CD4-positive, alpha-beta T cell (primary cell): ENCODE data around the gene ACTBL2. TPM values are rescaled to one million over a fixed set of nuclear protein-coding genes. Genes with fewer than 3 reads are reported as not detected.

ENCODE experiments used
- ATAC-seq: fragments of 200-7000 bp; cut with Tn5 transposase; one replicate; pipeline ENCODE4 v1.10.0; 2022; ENCODE audit warnings: mild to moderate bottlenecking; ENCODE audit not compliant: poor library complexity
- CTCF ChIA-PET: fragments of 350-600 bp; sonication (Branson Sonifier 250); formaldehyde crosslinking; loops from one replicate; lab custom pipeline; 2021; ENCODE audit warnings: antibody characterized with exemption, inconsistent platforms; lab: Charles Lee
- POLR2A ChIA-PET: fragments of 350-600 bp; sonication (Branson Sonifier 250); formaldehyde crosslinking; loops from one replicate; lab custom pipeline; 2021; ENCODE audit warnings: antibody characterized with exemption, inconsistent platforms; lab: Charles Lee
- DNase-seq, 14 experiments: peaks; one replicate each; pipeline ENCODE4 v3.0.0-alpha.2; 2013 to 2020; ENCODE audit warnings: mixed read lengths in 2 of 14
- H3K27ac ChIP-seq, 2 donors: one replicate each; pipeline versions ENCODE4 v1.5.1 to v1.7.0; 2013; ENCODE audit warnings: low read length in 2 of 2, low read depth in 1 of 2, mild to moderate bottlenecking in 1 of 2
- H3K27me3 ChIP-seq, 2 experiments: 1 replicate in 1 of 2; 2 replicates in 1 of 2; pipeline versions ENCODE4 v1.6.1 to v1.7.0; 2013; ENCODE audit warnings: low read length in 2 of 2, control low read depth in 1 of 2, mild to moderate bottlenecking in 1 of 2, moderate library complexity in 1 of 2; ENCODE audit not compliant: insufficient read depth in 2 of 2, control insufficient read depth in 1 of 2
- H3K36me3 ChIP-seq: one replicate; pipeline ENCODE4 v1.6.1; 2013; ENCODE audit warnings: low read length, control low read depth; ENCODE audit not compliant: insufficient read depth
- H3K4me1 ChIP-seq: one replicate; pipeline ENCODE4 v1.6.1; 2013; ENCODE audit warnings: low read length, control low read depth; ENCODE audit not compliant: insufficient read depth
- H3K4me3 ChIP-seq: one replicate; pipeline ENCODE4 v1.5.1; 2013; ENCODE audit warnings: mild to moderate bottlenecking, low read length, moderate library complexity
- H3K9me3 ChIP-seq, 2 experiments: 1 replicate in 1 of 2; 2 replicates in 1 of 2; pipeline versions ENCODE4 v1.6.1 to v1.7.0; 2013; ENCODE audit warnings: low read length in 2 of 2, mild to moderate bottlenecking in 2 of 2, control low read depth in 1 of 2, moderate library complexity in 1 of 2; ENCODE audit not compliant: control insufficient read depth in 1 of 2, insufficient read depth in 1 of 2
- H3K27ac Mint-ChIP-seq: one replicate; pipeline ENCODE4 v1.8.0; 2020; ENCODE audit warnings: mixed read lengths
- H3K27me3 Mint-ChIP-seq: one replicate; pipeline ENCODE4 v1.8.0; 2021; ENCODE audit warnings: mixed read lengths
- H3K36me3 Mint-ChIP-seq: one replicate; pipeline ENCODE4 v1.8.0; 2021; ENCODE audit warnings: low read depth, mixed read lengths
- H3K4me1 Mint-ChIP-seq: one replicate; pipeline ENCODE4 v1.8.0; 2021; ENCODE audit warnings: low read depth, mixed read lengths
- H3K4me3 Mint-ChIP-seq: one replicate; pipeline ENCODE4 v1.8.0; 2020; ENCODE audit warnings: mild to moderate bottlenecking, mixed read lengths
- H3K9me3 Mint-ChIP-seq: one replicate; pipeline ENCODE4 v1.8.0; 2020; ENCODE audit warnings: mixed read lengths
- intact Hi-C, 2 experiments: fragments of 100-400 bp; cut with DNase I in 1 of 2; cut with micrococcal nuclease in 1 of 2; formaldehyde crosslinking; loops; one replicate each; pipeline versions ENCODE4 v1.15.1 to v1.9.0; 2023 to 2025; cut with DNase I, micrococcal nuclease
- total RNA-seq, 174 experiments: library from RNA in 2 of 174; stranded (reverse) in 2 of 174; gene quantifications; one replicate each; pipeline ENCODE4 v1.2.3 and lab custom pipeline; 2021 to 2026
- TF ChIP-seq, protein P1 (sequence below): fragments of 200-600 bp; IDR thresholded peaks from one replicate; pipeline ENCODE4 v1.8.0; 2022; ENCODE audit warnings: antibody characterized with exemption, mild to moderate bottlenecking

Gene ACTBL2
- total RNA-seq, 2 experiments from 2014 or later = not detected

DNA sequence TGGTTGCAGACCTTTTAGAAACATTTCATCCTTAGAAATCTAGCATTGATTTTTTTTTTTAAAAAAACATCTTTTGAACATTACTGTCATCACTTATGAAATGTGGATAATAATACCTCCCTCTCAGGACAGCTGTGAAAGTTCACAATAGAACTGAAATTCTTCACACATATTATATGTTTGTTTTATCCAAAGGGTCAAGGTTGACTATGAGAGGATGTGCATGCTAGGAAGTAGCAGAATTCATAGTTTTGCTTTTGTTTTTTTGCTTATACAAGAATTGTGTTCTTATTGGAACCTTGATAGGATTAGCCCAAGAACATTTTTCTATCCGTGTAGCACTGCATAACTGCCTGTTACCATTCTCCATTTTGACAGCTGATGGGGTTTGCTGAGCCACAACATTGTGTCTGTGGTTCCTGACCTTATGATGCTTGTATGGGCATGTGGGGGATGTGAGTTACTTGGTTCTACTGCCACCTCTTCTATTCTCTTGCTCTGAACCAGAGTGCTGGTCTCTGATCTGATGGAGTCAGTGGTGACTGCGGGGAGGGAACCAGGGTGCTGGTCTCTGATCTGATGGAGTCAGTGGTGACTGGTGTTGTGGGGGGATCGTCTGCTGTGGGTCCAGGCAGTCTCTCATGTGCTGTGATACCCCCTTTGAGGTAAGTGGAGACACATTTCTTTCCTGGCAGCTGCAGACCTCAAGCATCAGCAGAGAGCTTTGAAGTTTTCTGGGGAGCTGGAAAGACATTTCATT lies 27.1 kb upstream of the ACTBL2 start:
- no peaks in the 10 kb centered on the region for H3K36me3 ChIP-seq
- H3K27ac Mint-ChIP-seq = no peak overlapping the region

DNA sequence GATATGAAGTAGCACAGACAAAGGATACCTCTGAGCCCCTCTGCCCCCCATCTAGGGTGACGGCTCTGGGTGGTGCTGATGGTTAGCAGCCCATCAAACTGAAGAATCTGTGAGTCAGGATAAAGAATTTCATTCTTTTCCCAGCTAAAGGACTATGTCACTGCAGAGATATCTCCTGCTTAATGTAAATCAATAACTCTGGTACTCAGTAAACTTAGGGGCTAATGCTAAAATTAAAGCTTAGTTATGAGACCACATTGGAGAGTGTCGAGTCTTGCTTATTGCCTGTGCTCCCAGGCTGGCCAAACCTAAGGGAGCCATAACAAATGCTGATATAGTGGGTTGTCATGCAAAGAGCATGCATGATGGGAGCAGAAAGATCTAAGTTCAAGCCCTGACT lies 25.6 kb upstream of the ACTBL2 start:
- ATAC-seq (no peak), DNase-seq (no peak)
- no peaks in the 10 kb centered on the region for H3K36me3 ChIP-seq
- Mint-ChIP-seq H3K9me3 (no peaks in the 10 kb centered on the region), H3K36me3 (no peaks in the 10 kb centered on the region), H3K27me3 (peaks cover 8% of the 10 kb centered on the region), H3K27ac (no peak overlapping the region), H3K4me3 (no peak overlapping the region), H3K4me1 (no peaks in the 10 kb centered on the region)
- intact Hi-C loops = no loop called here
- H3K27ac ChIP-seq = no peak overlapping the region
- ChIA-PET CTCF (interaction anchor here (0.5 to 1.7 kb wide), 2 partner anchors 46 to 935 kb away, joined by 3 read pairs; no protein-coding TSS in a partner anchor), POLR2A (interaction anchor here (1.2 to 1.4 kb wide), 2 partner anchors 9 to 13 kb away, joined by 4 to 6 read pairs; no protein-coding TSS in a partner anchor)
- no peaks in the 10 kb centered on the region for H3K4me1 ChIP-seq
- TF ChIP-seq, protein P1, sequence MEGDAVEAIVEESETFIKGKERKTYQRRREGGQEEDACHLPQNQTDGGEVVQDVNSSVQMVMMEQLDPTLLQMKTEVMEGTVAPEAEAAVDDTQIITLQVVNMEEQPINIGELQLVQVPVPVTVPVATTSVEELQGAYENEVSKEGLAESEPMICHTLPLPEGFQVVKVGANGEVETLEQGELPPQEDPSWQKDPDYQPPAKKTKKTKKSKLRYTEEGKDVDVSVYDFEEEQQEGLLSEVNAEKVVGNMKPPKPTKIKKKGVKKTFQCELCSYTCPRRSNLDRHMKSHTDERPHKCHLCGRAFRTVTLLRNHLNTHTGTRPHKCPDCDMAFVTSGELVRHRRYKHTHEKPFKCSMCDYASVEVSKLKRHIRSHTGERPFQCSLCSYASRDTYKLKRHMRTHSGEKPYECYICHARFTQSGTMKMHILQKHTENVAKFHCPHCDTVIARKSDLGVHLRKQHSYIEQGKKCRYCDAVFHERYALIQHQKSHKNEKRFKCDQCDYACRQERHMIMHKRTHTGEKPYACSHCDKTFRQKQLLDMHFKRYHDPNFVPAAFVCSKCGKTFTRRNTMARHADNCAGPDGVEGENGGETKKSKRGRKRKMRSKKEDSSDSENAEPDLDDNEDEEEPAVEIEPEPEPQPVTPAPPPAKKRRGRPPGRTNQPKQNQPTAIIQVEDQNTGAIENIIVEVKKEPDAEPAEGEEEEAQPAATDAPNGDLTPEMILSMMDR = no peak
- H3K9me3 ChIP-seq = no peaks in the 10 kb centered on the region
- no peak overlapping the region for H3K4me3 ChIP-seq
- peaks cover 0 to 4% of the 10 kb centered on the region in 2 experiments for H3K27me3 ChIP-seq

More for the DNA sequence above, 27.1 kb upstream of the ACTBL2 start:
- Histone ChIP-seq H3K9me3 (no peaks in the 10 kb centered on the region), H3K4me1 (no peaks in the 10 kb centered on the region), H3K27me3 (peaks cover 0 to 4% of the 10 kb centered on the region in 2 experiments), H3K4me3 (no peak overlapping the region), H3K27ac (no peak overlapping the region)
- DNase-seq = no peak
- Mint-ChIP-seq H3K4me3 (no peak overlapping the region), H3K27me3 (peaks cover 8% of the 10 kb centered on the region), H3K9me3 (no peaks in the 10 kb centered on the region), H3K36me3 (no peaks in the 10 kb centered on the region), H3K4me1 (no peaks in the 10 kb centered on the region)
- ChIA-PET CTCF (interaction anchor here (1.7 kb wide), 1 partner anchor 47 kb away, joined by 3 read pairs; no protein-coding TSS in a partner anchor), POLR2A (interaction anchor here (1.2 kb wide), 1 partner anchor 10 kb away, joined by 4 read pairs; no protein-coding TSS in a partner anchor)
- TF ChIP-seq, protein P1 = no peak
- no peak for ATAC-seq
- intact Hi-C loops = no loop called here

DNA sequence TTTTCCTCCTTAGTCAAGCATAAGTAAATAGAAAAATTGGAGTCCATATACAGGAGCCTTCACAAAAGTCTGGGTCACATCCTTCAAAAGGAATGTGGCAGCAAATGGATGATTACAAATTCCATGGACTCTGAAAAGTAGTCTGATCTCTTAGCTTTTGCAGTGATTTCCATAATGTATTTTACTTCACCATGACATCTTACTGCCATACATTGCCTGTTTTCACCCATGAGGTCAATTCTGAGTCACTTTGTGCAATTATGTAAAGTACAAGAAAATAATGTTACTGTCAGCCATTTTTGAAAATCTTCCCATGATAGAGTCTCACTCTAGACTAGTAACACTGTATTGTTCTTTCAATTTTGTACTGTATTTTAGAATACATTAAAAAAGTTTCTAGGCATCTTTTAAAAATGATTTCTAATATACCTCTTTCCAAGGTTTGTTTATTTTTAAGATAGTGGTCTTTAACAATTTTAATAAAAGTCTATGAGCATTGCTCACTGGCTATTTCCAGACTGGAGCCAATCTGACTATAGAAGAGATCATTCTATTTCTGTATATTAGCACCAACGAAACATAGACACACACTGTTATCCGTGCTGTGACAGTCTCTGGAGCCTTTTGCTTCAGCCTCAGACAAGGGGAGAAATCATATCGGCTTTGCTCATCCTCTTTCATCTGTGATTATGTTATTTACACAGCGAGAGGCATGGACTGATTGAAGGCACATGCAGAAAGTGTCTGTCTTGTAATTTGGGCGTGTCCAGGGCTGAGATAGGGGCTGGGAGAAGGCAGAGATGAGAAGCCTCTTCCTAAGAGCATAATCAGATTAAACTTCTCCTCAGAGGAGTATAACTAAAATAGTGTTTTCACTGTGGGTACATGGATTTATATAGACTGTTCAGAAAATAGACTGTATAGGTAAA lies 22.9 kb upstream of the ACTBL2 start:
- intact Hi-C loops = no loop called here
- TF ChIP-seq, protein P1 = no peak
- H3K27ac ChIP-seq = no peak overlapping the region
- no peaks in the 10 kb centered on the region for H3K36me3 Mint-ChIP-seq
- H3K27ac Mint-ChIP-seq = no peak overlapping the region
- no peak overlapping the region for H3K4me3 Mint-ChIP-seq
- H3K27me3 ChIP-seq = peaks cover 0 to 1% of the 10 kb centered on the region in 2 experiments
- no peak overlapping the region for H3K4me3 ChIP-seq
- H3K9me3 ChIP-seq = no peaks in the 10 kb centered on the region
- CTCF ChIA-PET = no interaction called here
- H3K4me1 ChIP-seq = no peaks in the 10 kb centered on the region
- H3K4me1 Mint-ChIP-seq = no peaks in the 10 kb centered on the region
- POLR2A ChIA-PET = no interaction called here
- H3K27me3 Mint-ChIP-seq = no peaks in the 10 kb centered on the region
- no peaks in the 10 kb centered on the region for H3K36me3 ChIP-seq
- DNase-seq = no peak
- H3K9me3 Mint-ChIP-seq = no peaks in the 10 kb centered on the region
- ATAC-seq = no peak
